GM06990 (cell line): ENCODE results near the gene RPS27.

ENCODE experiments used
- DNase-seq: peaks from one replicate; pipeline ENCODE4 v3.0.0-alpha.2; 2011; ENCODE audit not compliant: insufficient read length; ENCODE audit errors: extremely low read depth
- H3K27me3 ChIP-seq: replicated peaks from 2 replicates; pipeline ENCODE4 v1.6.0; 2011; ENCODE audit warnings: low read length; ENCODE audit not compliant: control insufficient read depth, insufficient read depth
- H3K36me3 ChIP-seq: 2 replicates; pipeline ENCODE4 v1.5.1; 2011; ENCODE audit warnings: low read length; ENCODE audit not compliant: control insufficient read depth, insufficient read depth
- H3K4me3 ChIP-seq: replicated peaks from 2 replicates; pipeline ENCODE4 v1.5.1; 2011; ENCODE audit warnings: low read depth, mild to moderate bottlenecking, control low read depth, low read length
- CTCF ChIP-seq: IDR thresholded peaks from 2 replicates; pipeline ENCODE4 v1.5.1; 2011; ENCODE audit warnings: low read length, control low read depth, mild to moderate bottlenecking, inconsistent platforms; ENCODE audit not compliant: insufficient read depth, poor library complexity, severe bottlenecking

The RPS27 gene

DNA sequence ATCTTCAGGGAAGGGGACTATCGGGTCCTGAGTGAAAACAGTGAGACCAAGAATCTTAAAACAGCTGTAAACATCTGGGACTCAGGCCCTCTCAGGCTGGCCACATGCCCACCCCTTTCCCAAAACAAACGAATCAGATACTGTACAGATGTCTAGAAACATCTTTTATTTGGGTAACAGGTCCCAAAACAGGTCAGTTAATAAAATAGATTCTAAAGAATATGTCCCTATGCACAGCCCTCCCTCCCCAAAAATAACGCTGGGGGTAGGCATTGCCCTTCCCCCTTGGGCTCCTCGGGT, 31.7 kb upstream of the RPS27 start:
- peaks cover 15% of the 10 kb centered on the region for H3K36me3 ChIP-seq
- DNase-seq: no peak
- no peaks in the 10 kb centered on the region for H3K27me3 ChIP-seq
- H3K4me3 ChIP-seq: peak overlapping the region; percentile 5; the same call in 1 of the 2 replicates
- no peak for TF ChIP-seq CTCF

- no peak overlapping the region for H3K4me3 ChIP-seq
- peaks cover 13% of the 10 kb centered on the region for H3K36me3 ChIP-seq
- TF ChIP-seq CTCF: no peak
- DNase-seq: no peak
- H3K27me3 ChIP-seq: no peaks in the 10 kb centered on the region
Measured at GRCh38 chr1:153959454-153959853, 31.1 kb upstream of the RPS27 start.

GRCh38 chr1:153960206-153960605, 30.4 kb upstream of the RPS27 start:
- TF ChIP-seq CTCF: no peak
- Histone ChIP-seq H3K36me3 (peaks cover 9% of the 10 kb centered on the region), H3K4me3 (no peak overlapping the region)

DNA sequence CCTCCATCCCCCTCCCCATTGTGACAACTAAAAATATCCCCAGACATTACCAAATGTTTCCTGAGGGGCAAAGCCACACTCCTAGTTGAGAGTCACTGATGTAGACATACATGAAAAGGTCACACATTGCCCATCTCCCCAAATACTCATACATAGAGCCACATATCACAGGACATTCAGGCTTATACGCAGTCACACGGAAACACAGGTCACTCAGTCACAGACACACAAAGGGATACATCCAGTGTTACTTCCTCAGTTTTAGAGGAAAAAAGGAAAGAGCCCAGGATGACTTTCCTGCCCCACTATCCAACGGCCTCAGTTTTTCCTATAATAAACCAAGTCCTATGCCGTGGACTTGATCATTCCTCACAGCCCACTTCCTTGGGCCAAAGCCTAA, 29.1 kb upstream of the RPS27 start:
- no peaks in the 10 kb centered on the region for H3K27me3 ChIP-seq
- no peak for TF ChIP-seq CTCF
- no peak for DNase-seq
- peaks cover 6% of the 10 kb centered on the region for H3K36me3 ChIP-seq
- peak overlapping the region; percentile 81 for H3K4me3 ChIP-seq

More at GRCh38 chr1:153960206-153960605, 30.4 kb upstream of the RPS27 start:
- no peaks in the 10 kb centered on the region for H3K27me3 ChIP-seq
- DNase-seq: no peak

- peak overlapping the region; percentile 81 for H3K4me3 ChIP-seq
- no peak for DNase-seq
- TF ChIP-seq CTCF: no peak
- H3K27me3 ChIP-seq: no peaks in the 10 kb centered on the region
- H3K36me3 ChIP-seq: peaks cover 6% of the 10 kb centered on the region
Measured at GRCh38 chr1:153962088-153963029, 28.2 kb upstream of the RPS27 start.
